ENCODE data around the gene MROH8.

Gene MROH8

GRCh38 chr20:37226889-37227288, 47.5 kb upstream of the MROH8 start:
- no peaks in the 10 kb centered on the region for H3F3A ChIP-seq (ENCODE audit: insufficient read depth, low read length)
- no peak overlapping the region for H2AFZ ChIP-seq (ENCODE audit: low read length)
- H3K4me2 ChIP-seq (ENCODE audit: low read length): no peak overlapping the region
- H4K20me1 ChIP-seq (ENCODE audit: insufficient read depth, low read length): no peaks in the 10 kb centered on the region
- no peaks in the 10 kb centered on the region for H3K4me1 ChIP-seq (ENCODE audit: insufficient read depth, low read length, severe bottlenecking)
- H3K9ac ChIP-seq (ENCODE audit: low read length): no peak overlapping the region
- H3K27me3 ChIP-seq (ENCODE audit: insufficient read depth, low read length): no peaks in the 10 kb centered on the region
- H3K9me3 ChIP-seq (ENCODE audit: low read length): no peaks in the 10 kb centered on the region
- TF ChIP-seq EZH2 (IDR thresholded peaks at IDR 0.05; ENCODE audit: borderline replicate concordance, low read length): no peak
- no peak for TF ChIP-seq CTCF (IDR thresholded peaks at IDR 0.05; ENCODE audit: low read length)
- peaks cover 100% of the 10 kb centered on the region for H3K36me3 ChIP-seq (ENCODE audit: insufficient read depth, low read length)
- H3K79me2 ChIP-seq (ENCODE audit: insufficient read depth, low read length): no peaks in the 10 kb centered on the region
- no peaks in the 10 kb centered on the region for H3K9me2 ChIP-seq (ENCODE audit: low read depth, low read length)
- H3K4me3 ChIP-seq (ENCODE audit: low read depth, low read length, poor library complexity, severe bottlenecking): no peak overlapping the region
- H3K27ac ChIP-seq (ENCODE audit: low read depth, low read length, poor library complexity, severe bottlenecking): no peak overlapping the region

GRCh38 chr20:37225146-37225545, 45.8 kb upstream of the MROH8 start:
- Histone ChIP-seq H3K9me3 (ENCODE audit: low read length) (no peaks in the 10 kb centered on the region), H3K79me2 (ENCODE audit: insufficient read depth, low read length) (no peaks in the 10 kb centered on the region), H3K36me3 (ENCODE audit: insufficient read depth, low read length) (peaks cover 98% of the 10 kb centered on the region)

GRCh38 chr20:37223053-37223452, 43.7 kb upstream of the MROH8 start:
- H3K27ac ChIP-seq (ENCODE audit: low read depth, low read length, poor library complexity, severe bottlenecking): no peak overlapping the region
- no peaks in the 10 kb centered on the region for H3K9me2 ChIP-seq (ENCODE audit: low read depth, low read length)
- no peak overlapping the region for H3K4me2 ChIP-seq (ENCODE audit: low read length)
- H3K4me3 ChIP-seq (ENCODE audit: low read depth, low read length, poor library complexity, severe bottlenecking): no peak overlapping the region
- H2AFZ ChIP-seq (ENCODE audit: low read length): no peak overlapping the region
- H3F3A ChIP-seq (ENCODE audit: insufficient read depth, low read length): no peaks in the 10 kb centered on the region
- H3K4me1 ChIP-seq (ENCODE audit: insufficient read depth, low read length, severe bottlenecking): no peaks in the 10 kb centered on the region
- no peak overlapping the region for H3K9ac ChIP-seq (ENCODE audit: low read length)
- peaks cover 98% of the 10 kb centered on the region for H3K36me3 ChIP-seq (ENCODE audit: insufficient read depth, low read length)
- no peaks in the 10 kb centered on the region for H4K20me1 ChIP-seq (ENCODE audit: insufficient read depth, low read length)
- H3K27me3 ChIP-seq (ENCODE audit: insufficient read depth, low read length): no peaks in the 10 kb centered on the region
- no peaks in the 10 kb centered on the region for H3K9me3 ChIP-seq (ENCODE audit: low read length)
- 0 out of 2 replicates have a peak, but pooled peaks cover 4% of the 10 kb centered on the region for H3K79me2 ChIP-seq (ENCODE audit: insufficient read depth, low read length)
- TF ChIP-seq EZH2 (IDR thresholded peaks at IDR 0.05; ENCODE audit: borderline replicate concordance, low read length): no peak
- no peak for TF ChIP-seq CTCF (IDR thresholded peaks at IDR 0.05; ENCODE audit: low read length)

More at GRCh38 chr20:37225146-37225545, 45.8 kb upstream of the MROH8 start:
- Histone ChIP-seq H3K4me1 (ENCODE audit: insufficient read depth, low read length, severe bottlenecking) (no peaks in the 10 kb centered on the region), H3F3A (ENCODE audit: insufficient read depth, low read length) (no peaks in the 10 kb centered on the region), H3K4me3 (ENCODE audit: low read depth, low read length, poor library complexity, severe bottlenecking) (no peak overlapping the region), H3K27me3 (ENCODE audit: insufficient read depth, low read length) (no peaks in the 10 kb centered on the region), H3K9me2 (ENCODE audit: low read depth, low read length) (no peaks in the 10 kb centered on the region), H3K27ac (ENCODE audit: low read depth, low read length, poor library complexity, severe bottlenecking) (no peak overlapping the region), H4K20me1 (ENCODE audit: insufficient read depth, low read length) (no peaks in the 10 kb centered on the region), H3K9ac (ENCODE audit: low read length) (no peak overlapping the region), H3K4me2 (ENCODE audit: low read length) (no peak overlapping the region), H2AFZ (ENCODE audit: low read length) (no peak overlapping the region)
- TF ChIP-seq CTCF (IDR thresholded peaks at IDR 0.05; ENCODE audit: low read length) (no peak), EZH2 (IDR thresholded peaks at IDR 0.05; ENCODE audit: borderline replicate concordance, low read length) (no peak)

Measured in OCI-LY1 (cell line).